H1 (cell line): ENCODE data around the gene FAM162B. TPM values are rescaled to one million over a fixed set of nuclear protein-coding genes. Genes with fewer than 3 reads are reported as not detected.

Experiments
- CTCF ChIA-PET: fragments of 300-600 bp; sonication (Branson Sonifier 250); formaldehyde crosslinking; loops from one replicate; lab custom pipeline; 2021; ENCODE audit not compliant: partially characterized antibody; lab: Charles Lee
- POLR2A ChIA-PET: fragments of 300-600 bp; sonication (Branson Sonifier 250); formaldehyde crosslinking; loops from one replicate; lab custom pipeline; 2021; ENCODE audit warnings: inconsistent platforms; ENCODE audit not compliant: partially characterized antibody; lab: Charles Lee
- DNase-seq, 2 experiments: peaks; one replicate each; pipeline versions ENCODE4 v3.0.0 to v3.0.0-alpha.2; 2010 to 2022; ENCODE audit warnings: low spot score in 2 of 2, low read depth in 1 of 2, mixed read lengths in 1 of 2
- FAIRE-seq: peaks from 2 replicates; lab custom pipeline; 2011; peaks lifted over from hg19 to GRCh38; lab: Jason Lieb, UNC
- H2AFZ ChIP-seq: 2 replicates; pipeline ENCODE4 v1.8.1; 2012; ENCODE audit warnings: low read length, inconsistent platforms
- H2AK5ac ChIP-seq: 2 replicates; pipeline ENCODE4 v1.6.1; 2013; ENCODE audit warnings: low read depth, low read length
- H2BK120ac ChIP-seq: replicated peaks from 2 replicates; pipeline ENCODE3; 2013; ENCODE audit warnings: low read depth, low read length, inconsistent platforms
- H2BK12ac ChIP-seq: 2 replicates; pipeline ENCODE4 v1.6.1; 2013; ENCODE audit warnings: low read depth, low read length
- H2BK15ac ChIP-seq: 2 replicates; pipeline ENCODE4 v1.6.1; 2013; ENCODE audit warnings: low read length
- H2BK20ac ChIP-seq: 2 replicates; pipeline ENCODE4 v1.6.1; 2013; ENCODE audit warnings: low read length
- H2BK5ac ChIP-seq: 2 replicates; pipeline ENCODE4 v1.6.1; 2013; ENCODE audit warnings: low read depth, low read length
- H3K14ac ChIP-seq: 2 replicates; pipeline ENCODE4 v1.6.1; 2013; ENCODE audit warnings: inconsistent platforms; ENCODE audit not compliant: insufficient read length
- H3K18ac ChIP-seq: 2 replicates; pipeline ENCODE4 v1.6.1; 2013; ENCODE audit warnings: low read length; ENCODE audit errors: extremely low read depth
- H3K23ac ChIP-seq: 2 replicates; pipeline ENCODE4 v1.6.1; 2013; ENCODE audit warnings: inconsistent platforms; ENCODE audit not compliant: insufficient read length
- H3K23me2 ChIP-seq: 2 replicates; pipeline ENCODE4 v1.6.1; 2013; ENCODE audit warnings: low read depth, low read length
- H3K27ac ChIP-seq: 2 replicates; pipeline ENCODE4 v1.6.1; 2011; ENCODE audit warnings: low read depth, low read length, inconsistent platforms
- H3K27me3 ChIP-seq, 4 experiments: replicated peaks in 1 of 4; 1 replicate in 1 of 4; 2 replicates in 3 of 4; pipeline versions ENCODE4 v1.6.1 to v1.8.1; 2011 to 2013; ENCODE audit warnings: low read length in 3 of 4, mild to moderate bottlenecking in 3 of 4, inconsistent platforms in 2 of 4, mixed read lengths in 2 of 4, moderate library complexity in 1 of 4; ENCODE audit not compliant: control insufficient read depth in 3 of 4, insufficient read depth in 3 of 4; ENCODE audit errors: extremely low read depth in 1 of 4
- H3K36me3 ChIP-seq, 4 experiments: 2 replicates each; pipeline versions ENCODE4 v1.6.1 to v1.8.1; 2011 to 2013; ENCODE audit warnings: mild to moderate bottlenecking in 4 of 4, low read length in 3 of 4, moderate library complexity in 2 of 4, control low read depth in 1 of 4, inconsistent platforms in 1 of 4; ENCODE audit not compliant: insufficient read depth in 4 of 4, control insufficient read depth in 2 of 4
- H3K4ac ChIP-seq: replicated peaks from 2 replicates; pipeline ENCODE3; 2013; ENCODE audit warnings: low read length, low read depth, mixed read lengths, inconsistent platforms; ENCODE audit not compliant: insufficient read length
- H3K4me1 ChIP-seq, 4 experiments: replicated peaks in 1 of 4; 1 replicate in 1 of 4; 2 replicates in 3 of 4; pipeline versions ENCODE4 v1.6.1 to v1.8.1; 2011 to 2013; ENCODE audit warnings: low read length in 3 of 4, inconsistent platforms in 2 of 4, mixed read lengths in 1 of 4; ENCODE audit not compliant: insufficient read depth in 4 of 4, control insufficient read depth in 3 of 4
- H3K4me2 ChIP-seq, 2 experiments: 2 replicates each; pipeline versions ENCODE4 v1.6.1 to v1.8.1; 2011 to 2013; ENCODE audit warnings: low read depth in 2 of 2, low read length in 2 of 2, control low read depth in 1 of 2, inconsistent platforms in 1 of 2, mild to moderate bottlenecking in 1 of 2; ENCODE audit not compliant: insufficient read depth in 1 of 2
- H3K4me3 ChIP-seq, 4 experiments: fragments of 200-600, 300-600 bp in 1 of 4; sonication (generic), shearing (Covaris generic), sonication (Bioruptor Twin) in 1 of 4; 2 replicates each; pipeline versions ENCODE4 v1.5.1 to v1.8.1; 2011 to 2016; ENCODE audit warnings: low read length in 4 of 4, low read depth in 3 of 4, control low read depth in 2 of 4, inconsistent platforms in 2 of 4, mild to moderate bottlenecking in 2 of 4, mixed read lengths in 1 of 4, moderate library complexity in 1 of 4; ENCODE audit not compliant: insufficient read depth in 2 of 4; ENCODE audit errors: extremely low read depth in 1 of 4
- H3K56ac ChIP-seq: replicated peaks from 2 replicates; pipeline ENCODE3; 2013; ENCODE audit warnings: low read depth, mild to moderate bottlenecking, mixed read lengths, low read length, inconsistent platforms; ENCODE audit not compliant: insufficient read length
- H3K79me1 ChIP-seq: 2 replicates; pipeline ENCODE4 v1.6.1; 2013; ENCODE audit warnings: low read depth, low read length, control low read depth
- H3K79me2 ChIP-seq, 2 experiments: 2 replicates each; pipeline versions ENCODE4 v1.6.1 to v1.8.1; 2012 to 2013; ENCODE audit warnings: low read length in 2 of 2, mild to moderate bottlenecking in 2 of 2, inconsistent platforms in 1 of 2; ENCODE audit not compliant: insufficient read depth in 2 of 2, control insufficient read depth in 1 of 2
- H3K9ac ChIP-seq, 4 experiments: replicated peaks in 1 of 4; 1 replicate in 1 of 4; 2 replicates in 3 of 4; pipeline versions ENCODE4 v1.6.1 to v1.8.1; 2011 to 2013; ENCODE audit warnings: low read depth in 3 of 4, low read length in 3 of 4, control low read depth in 2 of 4, mild to moderate bottlenecking in 2 of 4, moderate library complexity in 2 of 4, inconsistent platforms in 1 of 4; ENCODE audit errors: extremely low read depth in 1 of 4
- H3K9me3 ChIP-seq, 2 experiments: 2 replicates each; pipeline versions ENCODE4 v1.6.1 to v1.8.1; 2012 to 2013; ENCODE audit warnings: mild to moderate bottlenecking in 2 of 2, moderate library complexity in 2 of 2, control low read depth in 1 of 2, inconsistent platforms in 1 of 2, low read depth in 1 of 2, low read length in 1 of 2, mixed read lengths in 1 of 2; ENCODE audit not compliant: insufficient read depth in 2 of 2
- H4K20me1 ChIP-seq, 2 experiments: replicated peaks in 1 of 2; 2 replicates each; pipeline versions ENCODE3 to v1.8.1; 2011 to 2013; ENCODE audit warnings: inconsistent platforms in 2 of 2, low read length in 2 of 2, mild to moderate bottlenecking in 1 of 2; ENCODE audit not compliant: insufficient read depth in 2 of 2, control insufficient read depth in 1 of 2
- H4K5ac ChIP-seq: 2 replicates; pipeline ENCODE4 v1.6.1; 2013; ENCODE audit warnings: low read length, low read depth, mixed read lengths, inconsistent platforms; ENCODE audit not compliant: insufficient read length
- H4K8ac ChIP-seq: 2 replicates; pipeline ENCODE4 v1.8.0; 2013; ENCODE audit warnings: mild to moderate bottlenecking, moderate library complexity, low read length, inconsistent platforms; ENCODE audit not compliant: insufficient read depth; ENCODE audit errors: extremely low read depth
- H4K91ac ChIP-seq: replicated peaks from 2 replicates; pipeline ENCODE3; 2013; ENCODE audit warnings: low read length, mixed read lengths, inconsistent platforms; ENCODE audit not compliant: insufficient read length
- BCL11A ChIP-seq, 2 experiments: IDR thresholded peaks; one replicate each; pipeline ENCODE4 v1.6.1; 2011; ENCODE audit warnings: low read depth in 2 of 2, low read length in 2 of 2, mild to moderate bottlenecking in 2 of 2
- CBX5 ChIP-seq: fragments of 300-800, 300-1000 bp; sonication (generic); IDR thresholded peaks from 2 replicates; pipeline ENCODE4 v1.7.1; 2016; ENCODE audit warnings: antibody characterized with exemption, low read length, low read depth
- CREB1 ChIP-seq: IDR thresholded peaks from 2 replicates; pipeline ENCODE4 v1.6.1; 2012; ENCODE audit warnings: inconsistent platforms
- CTBP2 ChIP-seq: IDR thresholded peaks from 2 replicates; pipeline ENCODE4 v1.7.0; 2011; ENCODE audit warnings: borderline replicate concordance, mild to moderate bottlenecking, moderate library complexity, mixed read lengths, low read length; ENCODE audit not compliant: insufficient read depth, insufficient read length
- KDM4A ChIP-seq: IDR thresholded peaks from one replicate; pipeline ENCODE4 v1.7.1; 2012; ENCODE audit warnings: low read depth, mild to moderate bottlenecking, moderate library complexity, low read length, inconsistent platforms; ENCODE audit not compliant: severe bottlenecking
- NRF1 ChIP-seq: IDR thresholded peaks from 2 replicates; pipeline ENCODE4 v1.6.1; 2011; ENCODE audit warnings: mild to moderate bottlenecking, low read depth, low read length, improper control_type of control experiment
- PHF8 ChIP-seq: fragments of 200-600 bp; sonication (generic); conservative IDR thresholded peaks from 2 replicates; pipeline ENCODE4 v1.7.1; 2012; ENCODE audit warnings: low read depth, mild to moderate bottlenecking, inconsistent platforms, low read length, moderate library complexity
- SP4 ChIP-seq: IDR thresholded peaks from 2 replicates; pipeline ENCODE4 v1.6.1; 2012; ENCODE audit warnings: low read length, inconsistent platforms
- SUZ12 ChIP-seq: fragments of 200-600 bp; sonication (generic); IDR thresholded peaks from 2 replicates; pipeline ENCODE4 v1.6.1; 2012; ENCODE audit warnings: mild to moderate bottlenecking, inconsistent platforms, low read length, moderate library complexity, mixed read lengths
- TCF12 ChIP-seq: IDR thresholded peaks from 2 replicates; pipeline ENCODE4 v1.6.1; 2011; ENCODE audit warnings: low read depth, mild to moderate bottlenecking, low read length
- YY1 ChIP-seq: IDR thresholded peaks from 2 replicates; pipeline ENCODE4 v1.6.1; 2011; ENCODE audit warnings: low read depth, mild to moderate bottlenecking, low read length
- ZNF274 ChIP-seq: IDR thresholded peaks from 2 replicates; pipeline ENCODE4 v1.7.0; 2012; ENCODE audit warnings: low read length, borderline replicate concordance; ENCODE audit errors: extremely low read depth
- WGBS, 2 experiments: shearing (Covaris generic) in 1 of 2; methylation state at CpG; one replicate each; pipeline versions ENCODE4 v1.1.6 to v1.1.7; 2013 to 2015; ENCODE audit warnings: low lambda C conversion rate in 2 of 2, mixed read lengths in 2 of 2, inconsistent platforms in 1 of 2, low coverage in 1 of 2, missing lambda C conversion rate in 1 of 2; ENCODE audit not compliant: insufficient replicate concordance in 2 of 2, insufficient coverage in 1 of 2, insufficient read length in 1 of 2; ENCODE audit errors: extremely low coverage in 1 of 2, missing lambda C conversion rate in 1 of 2; 5-methylcytosine and 5-hydroxymethylcytosine counted together
- polyA plus RNA-seq, 7 experiments: library from polyadenylated mRNA; depleted of rRNA in 3 of 7; stranded (reverse) in 5 of 7; unstranded in 2 of 7; fragments of >200 nt in 5 of 7; fragments of 200-250 nt in 2 of 7; gene quantifications; 1 replicate in 5 of 7; 2 replicates in 1 of 7; 4 replicates in 1 of 7; pipeline versions ENCODE4 v1.2.1 to v1.2.3, GENCODE V29; 2011 to 2013; ENCODE audit warnings: missing spikeins in 2 of 7, mixed read lengths in 2 of 7
- total RNA-seq: library from RNA; stranded (reverse); fragmentation: NEBNext Ultra II Directional; extraction: Animal tissue kit (Norgen Biotek cat#: 25700); gene quantifications from 2 replicates; pipeline ENCODE4 v1.2.1, GENCODE V29; 2021
- TF ChIP-seq, protein P1 (sequence below): IDR thresholded peaks from 2 replicates; pipeline ENCODE4 v1.6.1; 2012; ENCODE audit warnings: low read length, inconsistent platforms
- TF ChIP-seq, protein P2 (sequence below): IDR thresholded peaks from 2 replicates; pipeline ENCODE4 v1.6.1; 2012; ENCODE audit warnings: inconsistent platforms

Gene FAM162B
- total and polyA plus RNA-seq, 2 of the 8 experiments (the other 6 are each of a cell fraction or from before 2014, with no cell fraction given), result 2.6 to 3.2 TPM

GRCh38 chr6:116773886-116774285, 8.4 kb upstream of the FAM162B start:
- 94% methylated on average over 1 of the region's 1 CpG; no CpG with 5 or more reads in 1 of the 2 experiments for WGBS, 2 experiments
- Histone ChIP-seq H2BK5ac (no peak overlapping the region), H2BK15ac (no peak overlapping the region), H2BK20ac (no peak overlapping the region), H2BK120ac (no peak overlapping the region), H4K20me1 (no peaks in the 10 kb centered on the region), H3K23ac (no peak overlapping the region), H3K14ac (no peak overlapping the region), H3K4me3 (no peak overlapping the region), H2AK5ac (no peak overlapping the region), H4K5ac (no peak overlapping the region), H3K36me3 (no peaks in the 10 kb centered on the region), H3K56ac (no peak overlapping the region), H3K4ac (no peak overlapping the region), H3K9ac (no peak overlapping the region), H4K91ac (no peak overlapping the region), H3K9me3 (no peaks in the 10 kb centered on the region), H3K4me2 (no peak overlapping the region), H3K23me2 (no peaks in the 10 kb centered on the region), H3K79me2 (no peaks in the 10 kb centered on the region), H2BK12ac (no peak overlapping the region), H2AFZ (no peak overlapping the region), H3K27ac (no peak overlapping the region), H3K18ac (no peak overlapping the region), H3K79me1 (no peaks in the 10 kb centered on the region), H3K27me3 (no peaks in the 10 kb centered on the region), H3K4me1 (no peaks in the 10 kb centered on the region), H4K8ac (no peak overlapping the region)
- no peak for DNase-seq
- POLR2A ChIA-PET, result no interaction called here
- CTCF ChIA-PET, result no interaction called here
- no peak for FAIRE-seq
- TF ChIP-seq PHF8, result no peak
- TF ChIP-seq, protein P1, sequence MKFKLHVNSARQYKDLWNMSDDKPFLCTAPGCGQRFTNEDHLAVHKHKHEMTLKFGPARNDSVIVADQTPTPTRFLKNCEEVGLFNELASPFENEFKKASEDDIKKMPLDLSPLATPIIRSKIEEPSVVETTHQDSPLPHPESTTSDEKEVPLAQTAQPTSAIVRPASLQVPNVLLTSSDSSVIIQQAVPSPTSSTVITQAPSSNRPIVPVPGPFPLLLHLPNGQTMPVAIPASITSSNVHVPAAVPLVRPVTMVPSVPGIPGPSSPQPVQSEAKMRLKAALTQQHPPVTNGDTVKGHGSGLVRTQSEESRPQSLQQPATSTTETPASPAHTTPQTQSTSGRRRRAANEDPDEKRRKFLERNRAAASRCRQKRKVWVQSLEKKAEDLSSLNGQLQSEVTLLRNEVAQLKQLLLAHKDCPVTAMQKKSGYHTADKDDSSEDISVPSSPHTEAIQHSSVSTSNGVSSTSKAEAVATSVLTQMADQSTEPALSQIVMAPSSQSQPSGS, result no peak
- TF ChIP-seq TCF12, result no peak
- no peak for TF ChIP-seq KDM4A
- TF ChIP-seq, protein P2, sequence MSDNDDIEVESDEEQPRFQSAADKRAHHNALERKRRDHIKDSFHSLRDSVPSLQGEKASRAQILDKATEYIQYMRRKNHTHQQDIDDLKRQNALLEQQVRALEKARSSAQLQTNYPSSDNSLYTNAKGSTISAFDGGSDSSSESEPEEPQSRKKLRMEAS, result no peak
- no peak for TF ChIP-seq SUZ12
- no peak for TF ChIP-seq NRF1
- no peak for TF ChIP-seq CBX5
- no peak for TF ChIP-seq ZNF274
- no peak for TF ChIP-seq BCL11A (IDR thresholded peaks at IDR 0.05; ENCODE audit: low read depth in 2 of 2, low read length in 2 of 2)
- TF ChIP-seq CTBP2, result no peak
- TF ChIP-seq YY1, result no peak
- no peak for TF ChIP-seq SP4
- TF ChIP-seq CREB1, result no peak
